Loucy (cell line): ENCODE measurements around the gene CCDC134.

Source experiments
- H2AFZ ChIP-seq: fragments of 200-600 bp; sonication (generic); 2 replicates; pipeline ENCODE4 v1.6.0; 2016; ENCODE audit warnings: antibody characterized with exemption, mild to moderate bottlenecking, low read length, moderate library complexity
- H3F3A ChIP-seq: fragments of 200-600 bp; 2 replicates; pipeline ENCODE4 v1.6.0; 2016; ENCODE audit warnings: antibody characterized with exemption, low read depth, mild to moderate bottlenecking
- H3K27me3 ChIP-seq: fragments of 200-600 bp; sonication (generic); 2 replicates; pipeline ENCODE4 v1.6.1; 2014; ENCODE audit warnings: low read length, mild to moderate bottlenecking; ENCODE audit not compliant: insufficient read depth, poor library complexity, severe bottlenecking
- H3K36me3 ChIP-seq: fragments of 200-600 bp; sonication (generic); 2 replicates; pipeline ENCODE4 v1.6.1; 2016; ENCODE audit warnings: low read length; ENCODE audit not compliant: insufficient read depth
- H3K4me1 ChIP-seq: fragments of 200-600 bp; sonication (generic); 2 replicates; pipeline ENCODE4 v1.5.1; 2014; ENCODE audit warnings: low read length, mild to moderate bottlenecking; ENCODE audit not compliant: insufficient read depth, poor library complexity, severe bottlenecking
- H3K4me2 ChIP-seq: fragments of 200-600 bp; sonication (generic); 2 replicates; pipeline ENCODE4 v1.6.0; 2014; ENCODE audit warnings: antibody characterized with exemption, low read length, low read depth, mild to moderate bottlenecking; ENCODE audit not compliant: poor library complexity, severe bottlenecking
- H3K4me3 ChIP-seq: fragments of 200-600 bp; sonication (generic); 2 replicates; pipeline ENCODE4 v1.5.1; 2014; ENCODE audit warnings: low read length, mild to moderate bottlenecking, mixed read lengths; ENCODE audit not compliant: poor library complexity, severe bottlenecking
- H3K79me2 ChIP-seq: fragments of 200-600 bp; sonication (generic); 2 replicates; pipeline ENCODE4 v1.6.1; 2014; ENCODE audit warnings: low read length; ENCODE audit not compliant: insufficient read depth
- H3K9ac ChIP-seq: fragments of 200-600 bp; sonication (generic); 2 replicates; pipeline ENCODE4 v1.6.0; 2014; ENCODE audit warnings: mild to moderate bottlenecking, low read depth, low read length, moderate library complexity; ENCODE audit not compliant: poor library complexity, severe bottlenecking
- H3K9me2 ChIP-seq: fragments of 200-600 bp; sonication (generic); replicated peaks from 2 replicates; pipeline ENCODE4 v1.6.1; 2016; ENCODE audit warnings: low read depth, low read length, mixed read lengths
- H3K9me3 ChIP-seq: fragments of 200-600 bp; sonication (generic); 2 replicates; pipeline ENCODE4 v1.6.1; 2014; ENCODE audit warnings: mild to moderate bottlenecking, antibody characterized with exemption, low read length, low read depth; ENCODE audit not compliant: insufficient read depth
- H4K20me1 ChIP-seq: fragments of 200-600 bp; sonication (generic); 2 replicates; pipeline ENCODE4 v1.6.0; 2014; ENCODE audit warnings: antibody characterized with exemption, low read length, mild to moderate bottlenecking; ENCODE audit not compliant: insufficient read depth, poor library complexity, severe bottlenecking
- EZH2phosphoT487 ChIP-seq: fragments of 200-600 bp; IDR thresholded peaks from 2 replicates; pipeline ENCODE4 v1.6.1; 2018; ENCODE audit warnings: antibody characterized with exemption, mild to moderate bottlenecking, moderate library complexity, borderline replicate concordance
- TF ChIP-seq, protein P1 (sequence below): fragments of 200-600 bp; sonication (generic); conservative IDR thresholded peaks from 2 replicates; pipeline ENCODE4 v1.5.1; 2014; ENCODE audit warnings: mild to moderate bottlenecking, antibody characterized with exemption, low read length

CCDC134 gene

DNA sequence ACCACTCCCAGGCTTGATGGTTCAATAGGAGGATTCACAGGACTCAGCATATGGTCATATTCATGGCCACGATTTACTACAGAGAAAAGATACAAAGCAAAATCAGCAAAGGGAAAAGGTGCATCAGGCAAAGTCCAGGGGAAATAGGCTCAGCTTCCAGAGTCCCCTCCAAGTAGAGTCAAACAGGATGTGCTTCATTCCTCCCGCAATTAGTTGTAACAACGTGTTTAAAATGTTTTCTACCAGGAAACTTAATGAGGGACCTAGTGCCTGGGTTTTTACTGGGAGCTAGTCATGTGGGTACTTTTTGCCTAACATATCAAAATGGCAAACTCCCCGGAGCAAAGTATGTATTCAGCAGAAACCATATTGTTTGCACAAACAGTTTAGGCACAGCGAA, 17.5 kb downstream of the CCDC134 start:
- H3K4me3 ChIP-seq: no peak overlapping the region
- H3K4me2 ChIP-seq: no peak overlapping the region
- TF ChIP-seq, protein P1, sequence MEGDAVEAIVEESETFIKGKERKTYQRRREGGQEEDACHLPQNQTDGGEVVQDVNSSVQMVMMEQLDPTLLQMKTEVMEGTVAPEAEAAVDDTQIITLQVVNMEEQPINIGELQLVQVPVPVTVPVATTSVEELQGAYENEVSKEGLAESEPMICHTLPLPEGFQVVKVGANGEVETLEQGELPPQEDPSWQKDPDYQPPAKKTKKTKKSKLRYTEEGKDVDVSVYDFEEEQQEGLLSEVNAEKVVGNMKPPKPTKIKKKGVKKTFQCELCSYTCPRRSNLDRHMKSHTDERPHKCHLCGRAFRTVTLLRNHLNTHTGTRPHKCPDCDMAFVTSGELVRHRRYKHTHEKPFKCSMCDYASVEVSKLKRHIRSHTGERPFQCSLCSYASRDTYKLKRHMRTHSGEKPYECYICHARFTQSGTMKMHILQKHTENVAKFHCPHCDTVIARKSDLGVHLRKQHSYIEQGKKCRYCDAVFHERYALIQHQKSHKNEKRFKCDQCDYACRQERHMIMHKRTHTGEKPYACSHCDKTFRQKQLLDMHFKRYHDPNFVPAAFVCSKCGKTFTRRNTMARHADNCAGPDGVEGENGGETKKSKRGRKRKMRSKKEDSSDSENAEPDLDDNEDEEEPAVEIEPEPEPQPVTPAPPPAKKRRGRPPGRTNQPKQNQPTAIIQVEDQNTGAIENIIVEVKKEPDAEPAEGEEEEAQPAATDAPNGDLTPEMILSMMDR: no peak
- TF ChIP-seq EZH2phosphoT487: no peak
- H3K9ac ChIP-seq: no peak overlapping the region
- H2AFZ ChIP-seq: no peak overlapping the region
- H4K20me1 ChIP-seq: no peaks in the 10 kb centered on the region
- H3K9me2 ChIP-seq: no peaks in the 10 kb centered on the region
- peaks cover 40% of the 10 kb centered on the region; the same call in 1 of the 2 replicates for H3K36me3 ChIP-seq
- no peaks in the 10 kb centered on the region for H3K27me3 ChIP-seq
- peaks cover 10% of the 10 kb centered on the region; the same call in 1 of the 2 replicates for H3K79me2 ChIP-seq
- no peaks in the 10 kb centered on the region for H3K9me3 ChIP-seq
- H3K4me1 ChIP-seq: no peaks in the 10 kb centered on the region
- no peaks in the 10 kb centered on the region for H3F3A ChIP-seq

DNA sequence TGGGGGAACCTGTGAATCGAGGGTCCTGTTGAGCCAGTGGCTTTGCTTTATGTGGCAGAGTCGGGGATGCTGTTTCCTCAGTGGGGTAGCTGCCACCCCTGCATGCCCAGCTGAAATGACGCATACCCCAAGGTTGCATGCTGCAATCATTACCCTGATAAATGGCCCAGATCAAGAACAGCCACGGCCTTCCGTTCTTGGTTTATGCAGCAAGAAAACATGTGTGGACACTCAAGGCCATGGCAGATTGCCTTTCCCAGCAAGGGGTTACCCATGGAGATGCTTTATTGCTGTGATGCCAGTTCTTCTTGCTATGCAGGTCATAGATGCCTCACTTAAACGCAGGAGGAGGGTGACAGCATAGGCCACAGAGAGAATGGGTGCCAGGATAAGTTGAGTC, 18.1 kb downstream of the CCDC134 start:
- Histone ChIP-seq H3K4me2 (no peak overlapping the region), H4K20me1 (no peaks in the 10 kb centered on the region), H3K27me3 (no peaks in the 10 kb centered on the region), H2AFZ (no peak overlapping the region), H3K4me1 (no peaks in the 10 kb centered on the region), H3K9ac (no peak overlapping the region), H3F3A (no peaks in the 10 kb centered on the region), H3K4me3 (no peak overlapping the region), H3K9me3 (no peaks in the 10 kb centered on the region), H3K36me3 (peaks cover 38% of the 10 kb centered on the region; the same call in 1 of the 2 replicates), H3K79me2 (peaks cover 5% of the 10 kb centered on the region; the same call in 1 of the 2 replicates), H3K9me2 (no peaks in the 10 kb centered on the region)
- no peak for TF ChIP-seq EZH2phosphoT487
- TF ChIP-seq, protein P1: no peak

DNA sequence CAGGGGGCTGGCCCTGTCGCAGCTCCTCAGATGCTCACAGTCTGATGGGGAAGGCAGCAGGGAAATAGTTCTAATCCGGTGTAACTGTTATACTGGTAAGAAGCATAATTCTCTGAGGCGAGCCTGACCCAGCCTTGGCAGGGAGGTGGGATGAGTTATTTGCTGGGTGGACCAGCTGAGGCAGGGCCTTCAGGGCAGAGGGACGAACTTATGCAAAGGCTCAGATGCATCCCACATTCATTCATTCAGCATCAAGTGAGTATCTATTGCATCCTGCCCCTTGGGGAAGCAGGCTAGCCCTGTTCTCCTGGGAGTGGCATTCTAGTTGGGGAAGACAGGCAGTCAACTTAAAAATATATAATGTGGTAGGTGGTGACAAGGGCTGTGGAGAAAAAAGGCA, 18.8 kb downstream of the CCDC134 start:
- Histone ChIP-seq H3K79me2 (no peaks in the 10 kb centered on the region), H3K4me3 (no peak overlapping the region), H3F3A (no peaks in the 10 kb centered on the region), H2AFZ (no peak overlapping the region), H3K9ac (no peak overlapping the region), H3K4me2 (no peak overlapping the region), H4K20me1 (no peaks in the 10 kb centered on the region), H3K36me3 (peaks cover 38% of the 10 kb centered on the region; the same call in 1 of the 2 replicates), H3K4me1 (no peaks in the 10 kb centered on the region), H3K27me3 (no peaks in the 10 kb centered on the region), H3K9me2 (no peaks in the 10 kb centered on the region), H3K9me3 (no peaks in the 10 kb centered on the region)
- TF ChIP-seq, protein P1: no peak
- no peak for TF ChIP-seq EZH2phosphoT487
